HG03095 (cell line): ENCODE data around the gene OR51T1.

ENCODE experiments used
- ATAC-seq: cut with Tn5 transposase; IDR thresholded peaks from one replicate; pipeline ENCODE4 v1.9.1; 2021; ENCODE audit warnings: moderate library complexity; ENCODE audit not compliant: unreplicated experiment

Gene OR51T1

DNA sequence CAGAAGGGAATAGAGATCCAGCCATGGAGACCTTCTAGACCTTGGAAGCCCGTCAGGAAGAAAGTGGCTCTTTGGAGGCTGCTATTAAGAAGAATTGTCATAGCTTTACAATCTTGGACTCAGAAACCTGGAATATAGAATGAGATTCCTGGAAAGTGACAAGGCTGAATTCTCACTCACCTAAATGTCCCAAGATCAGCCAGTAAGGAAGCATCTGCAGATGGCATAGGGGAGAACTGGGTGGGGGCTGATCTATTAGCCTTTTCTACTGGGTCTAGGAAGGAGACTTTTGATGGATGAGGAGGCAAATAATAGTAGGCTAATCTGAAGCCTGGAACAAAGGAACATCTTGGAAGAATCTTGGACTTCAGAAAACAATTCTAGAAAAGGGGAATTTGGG, 42.5 kb downstream of the OR51T1 start, which contains the start of gene OR51G1:
OR51G1 (minus strand) TSS at position 101 of the 400 bp plus-strand sequence; CDS start at position 101, 0 bp downstream.
- ATAC-seq, result no peak

DNA sequence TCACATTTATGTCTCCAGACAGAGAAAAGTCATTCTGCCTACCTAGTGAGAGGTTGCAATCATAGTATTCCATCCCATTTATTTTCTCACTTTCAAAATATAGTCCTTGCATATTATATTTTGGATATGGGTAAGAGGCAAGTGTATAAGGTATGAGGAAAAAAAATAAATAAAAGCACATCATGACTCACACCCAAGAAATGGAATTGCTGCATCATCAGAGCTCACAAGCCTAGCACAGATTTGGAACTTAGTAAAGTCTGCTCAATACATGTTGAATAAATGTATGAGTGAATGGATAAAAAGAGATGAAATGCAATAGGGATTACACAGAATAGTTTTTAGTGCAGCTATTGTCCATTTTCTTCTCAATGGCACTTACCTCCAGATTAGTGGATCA, 44.9 kb downstream of the OR51T1 start:
- ATAC-seq, result no peak
